Activated CD4-positive, CD25-positive, alpha-beta regulatory T cell treated with anti-CD3 and anti-CD28 coated beads, Interleukin-2, amount 50 U/mL, for 16 hours (primary cell): ENCODE results near the gene CLSTN1.

ENCODE experiments used
- DNase-seq: peaks from one replicate; pipeline ENCODE4 v3.0.0-alpha.2; 2020; ENCODE audit warnings: low read depth, low spot score

The CLSTN1 gene

GRCh38 chr1:9823943-9824701 is at the start of gene CLSTN1:
Gene CLSTN1 (minus strand): TSS chr1:9823965. CDS start chr1:9823733, 232 bp downstream.
- peak; percentile 77 for DNase-seq

- DNase-seq: no peak
These were observed 49.6 kb upstream of the CLSTN1 start for GRCh38 chr1:9873385-9873784.

- DNase-seq: no peak
These were observed 48.8 kb upstream of the CLSTN1 start for GRCh38 chr1:9872430-9873165.

GRCh38 chr1:9871707-9872425 is 48.1 kb upstream of the CLSTN1 start:
- DNase-seq: no peak

GRCh38 chr1:9871021-9871420 is 47.3 kb upstream of the CLSTN1 start:
- DNase-seq: no peak

- DNase-seq: no peak
These were observed 46.8 kb upstream of the CLSTN1 start for GRCh38 chr1:9870572-9870971.

- DNase-seq: no peak
These were observed 46.1 kb upstream of the CLSTN1 start for GRCh38 chr1:9869831-9870251.

- DNase-seq: no peak
These were observed 44.5 kb upstream of the CLSTN1 start for GRCh38 chr1:9868244-9868590.

- DNase-seq: peak; percentile 85
These were observed 43.9 kb upstream of the CLSTN1 start for GRCh38 chr1:9867408-9868243.

- no peak for DNase-seq
These were observed 43.1 kb upstream of the CLSTN1 start for GRCh38 chr1:9866836-9867235.

- no peak for DNase-seq
These were observed 42.0 kb upstream of the CLSTN1 start for GRCh38 chr1:9865724-9866123.

GRCh38 chr1:9863371-9863770 is 39.6 kb upstream of the CLSTN1 start:
- DNase-seq: no peak

GRCh38 chr1:9861360-9861759 is 37.6 kb upstream of the CLSTN1 start:
- no peak for DNase-seq

GRCh38 chr1:9860887-9861286 is 37.1 kb upstream of the CLSTN1 start:
- no peak for DNase-seq

GRCh38 chr1:9859281-9860014 is 35.7 kb upstream of the CLSTN1 start:
- DNase-seq: no peak

GRCh38 chr1:9858293-9859035 is 34.7 kb upstream of the CLSTN1 start:
- DNase-seq: no peak

- DNase-seq: no peak
These were observed 31.4 kb upstream of the CLSTN1 start for GRCh38 chr1:9855186-9855585.

- no peak for DNase-seq
These were observed 29.5 kb upstream of the CLSTN1 start for GRCh38 chr1:9853249-9853595.

- no peak for DNase-seq
These were observed 28.9 kb upstream of the CLSTN1 start for GRCh38 chr1:9852410-9853248.
